ENCODE results near the gene EHMT1.

GRCh38 chr9:137787786-137788505 is 169.1 kb downstream of the EHMT1 start:
- TF ChIP-seq POLR2AphosphoS5 (IDR thresholded peaks at IDR 0.05; ENCODE audit: low read depth, low read length) (no peak), TAF1 (IDR thresholded peaks at IDR 0.05; ENCODE audit: borderline replicate concordance, low read depth, low read length) (no peak), POLR2A (IDR thresholded peaks at IDR 0.05; ENCODE audit: low read depth, low read length) (no peak)
